Epithelial cell of proximal tubule (primary cell): ENCODE data around the gene TMED8. TPM values are rescaled to one million over a fixed set of nuclear protein-coding genes. Genes with fewer than 3 reads are reported as not detected.
A peak's percentile ranks its signal among the peaks of the same experiment; 100 is the strongest.

Experiments
- DNase-seq: peaks from one replicate; pipeline ENCODE4 v3.0.0-alpha.2; 2011; ENCODE audit warnings: low read depth
- H3K4me3 ChIP-seq: 2 replicates; pipeline ENCODE4 v1.5.1; 2011; ENCODE audit warnings: low read depth, mild to moderate bottlenecking, low read length
- total RNA-seq: library from RNA; depleted of rRNA; stranded (reverse); fragments of >200 nt; gene quantifications from 2 replicates; pipeline ENCODE4 v1.2.3, GENCODE V29; 2015
- TF ChIP-seq, protein P1 (sequence below): conservative IDR thresholded peaks from 2 replicates; pipeline ENCODE4 v1.5.1; 2012; ENCODE audit warnings: low read depth, mild to moderate bottlenecking, low read length

TMED8 gene
- total RNA-seq, 1 donor from 2014 or later, result 9.9 TPM

DNA sequence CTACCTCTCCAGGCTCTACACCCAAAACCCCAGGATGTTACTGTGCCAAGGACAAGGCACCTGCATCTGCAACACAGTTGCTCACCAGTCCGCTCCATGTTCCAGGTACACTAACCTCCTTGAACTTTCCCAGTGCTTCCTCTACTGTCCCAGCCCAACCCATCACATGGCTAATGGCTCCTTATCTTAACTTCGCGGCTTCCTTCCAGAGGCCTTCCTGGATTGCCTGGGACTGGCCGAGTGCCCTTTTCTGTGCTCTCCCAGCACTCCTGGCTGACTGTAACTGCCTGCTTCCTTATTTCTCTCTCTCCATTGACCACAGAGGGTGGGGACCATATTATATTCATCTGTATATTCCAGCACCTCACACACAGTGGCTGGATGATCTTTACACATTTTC is 77.1 kb downstream of the TMED8 start:
- no peak overlapping the region for H3K4me3 ChIP-seq
- TF ChIP-seq, protein P1, sequence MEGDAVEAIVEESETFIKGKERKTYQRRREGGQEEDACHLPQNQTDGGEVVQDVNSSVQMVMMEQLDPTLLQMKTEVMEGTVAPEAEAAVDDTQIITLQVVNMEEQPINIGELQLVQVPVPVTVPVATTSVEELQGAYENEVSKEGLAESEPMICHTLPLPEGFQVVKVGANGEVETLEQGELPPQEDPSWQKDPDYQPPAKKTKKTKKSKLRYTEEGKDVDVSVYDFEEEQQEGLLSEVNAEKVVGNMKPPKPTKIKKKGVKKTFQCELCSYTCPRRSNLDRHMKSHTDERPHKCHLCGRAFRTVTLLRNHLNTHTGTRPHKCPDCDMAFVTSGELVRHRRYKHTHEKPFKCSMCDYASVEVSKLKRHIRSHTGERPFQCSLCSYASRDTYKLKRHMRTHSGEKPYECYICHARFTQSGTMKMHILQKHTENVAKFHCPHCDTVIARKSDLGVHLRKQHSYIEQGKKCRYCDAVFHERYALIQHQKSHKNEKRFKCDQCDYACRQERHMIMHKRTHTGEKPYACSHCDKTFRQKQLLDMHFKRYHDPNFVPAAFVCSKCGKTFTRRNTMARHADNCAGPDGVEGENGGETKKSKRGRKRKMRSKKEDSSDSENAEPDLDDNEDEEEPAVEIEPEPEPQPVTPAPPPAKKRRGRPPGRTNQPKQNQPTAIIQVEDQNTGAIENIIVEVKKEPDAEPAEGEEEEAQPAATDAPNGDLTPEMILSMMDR, result no peak
- DNase-seq, result no peak

DNA sequence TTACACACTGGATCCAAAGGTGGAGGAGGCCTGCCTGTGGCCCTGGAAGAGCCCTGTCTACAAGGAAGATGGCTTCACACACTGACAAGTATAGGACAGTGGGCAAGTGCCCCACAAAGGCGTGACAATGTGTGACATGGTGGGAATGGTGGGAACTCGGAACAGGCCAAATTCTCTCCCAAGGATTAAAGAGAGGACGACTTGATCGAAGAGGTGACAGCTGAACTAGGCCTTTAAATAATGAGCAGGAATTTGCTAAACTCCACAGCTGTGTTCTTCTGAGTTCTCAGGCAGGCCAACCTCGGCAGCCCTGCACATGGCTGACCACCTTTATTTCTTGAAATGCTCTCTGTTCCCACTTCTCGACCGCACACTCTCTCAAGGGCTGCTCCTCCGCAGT is 80.0 kb downstream of the TMED8 start:
- H3K4me3 ChIP-seq, result no peak overlapping the region
- no peak for DNase-seq
- TF ChIP-seq, protein P1, result no peak

DNA sequence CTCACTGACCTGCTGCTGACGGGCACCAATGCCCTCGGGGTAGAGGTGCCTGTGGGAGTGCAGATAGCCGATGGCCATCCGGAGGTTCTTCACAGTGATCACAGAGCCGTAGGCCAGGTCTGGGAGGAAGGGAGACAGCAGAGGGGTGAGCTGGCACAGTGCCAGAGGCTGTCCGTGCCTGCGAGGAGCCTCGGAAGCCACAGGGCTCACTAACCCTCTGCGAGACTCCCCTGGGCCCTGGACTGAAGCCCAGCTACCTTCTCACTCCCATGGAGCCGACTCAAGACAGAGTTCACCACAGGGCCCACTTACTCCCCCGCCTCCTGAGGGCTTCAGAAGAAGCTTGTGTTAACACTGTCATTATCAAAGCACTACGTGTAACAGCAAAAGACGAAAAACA is 80.7 kb downstream of the TMED8 start:
- H3K4me3 ChIP-seq, result no peak overlapping the region
- TF ChIP-seq, protein P1, result no peak
- DNase-seq, result no peak

DNA sequence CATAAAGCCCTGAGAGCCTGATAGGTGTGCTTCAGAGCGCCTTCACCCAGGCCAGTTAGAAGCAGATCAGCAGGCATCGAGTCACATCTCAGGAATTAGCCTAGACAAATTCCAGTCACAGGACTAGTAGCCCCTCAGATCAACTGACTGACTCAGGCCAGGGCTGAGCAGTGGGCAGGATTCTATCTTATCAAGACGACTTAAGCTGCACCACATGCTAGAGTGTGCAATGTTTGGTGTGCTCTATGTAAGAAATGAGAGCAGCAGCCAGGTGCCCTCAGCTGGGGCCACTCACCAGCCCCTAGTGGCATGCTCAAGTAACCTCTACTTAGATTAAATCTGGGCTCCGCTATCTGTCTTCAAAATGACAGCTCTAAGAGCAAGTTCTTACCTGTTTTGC is 86.2 kb downstream of the TMED8 start:
- DNase-seq, result no peak
- TF ChIP-seq, protein P1, result peak; percentile 16
- no peak overlapping the region for H3K4me3 ChIP-seq

DNA sequence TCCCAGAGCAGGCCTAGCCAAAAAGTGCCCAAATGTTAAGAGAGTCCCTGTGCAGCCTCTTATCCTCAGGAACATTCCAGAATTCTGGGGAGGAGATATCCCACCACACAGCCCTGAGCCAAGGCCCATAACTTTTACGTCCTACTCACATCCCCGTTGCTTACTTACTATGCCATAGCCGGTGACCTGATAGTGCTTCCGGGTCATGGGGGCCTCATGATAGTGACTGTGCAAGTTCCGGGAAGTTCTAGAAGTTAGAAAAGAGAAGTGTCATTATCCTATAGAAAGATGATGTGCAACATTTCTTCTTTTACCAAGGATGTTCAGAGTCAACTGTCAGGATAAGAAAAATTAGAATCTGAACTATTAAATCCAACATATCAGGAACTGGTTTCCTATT is 90.3 kb downstream of the TMED8 start:
- H3K4me3 ChIP-seq, result no peak overlapping the region
- DNase-seq, result no peak
- TF ChIP-seq, protein P1, result no peak

Other genes with a start within 250 kb of the TMED8 start
- gene ZDHHC22, start 235.3 kb downstream of the TMED8 start, total RNA-seq, result 0.07 TPM in 1 of 2 replicates, not detected in the other
- gene TMEM63C, start 195.3 kb downstream of the TMED8 start, total RNA-seq, result under 0.01 and 0.35 TPM in 2 replicates
- 0.12 and 0.14 TPM in 2 replicates for gene NGB, start 105.9 kb downstream of the TMED8 start, total RNA-seq
- 15.5 and 17.8 TPM in 2 replicates for gene POMT2, start 56.2 kb downstream of the TMED8 start, total RNA-seq
- gene GSTZ1, start 56.1 kb downstream of the TMED8 start, total RNA-seq, result 23.8 and 36.1 TPM in 2 replicates
- gene SAMD15, start 285 bp upstream of the TMED8 start, total RNA-seq, result 0.40 and 0.58 TPM in 2 replicates
- not detected in 2 replicates for gene NOXRED1, start 46.4 kb upstream of the TMED8 start, total RNA-seq
- gene VIPAS39, start 80.5 kb upstream of the TMED8 start, total RNA-seq, result 13.2 and 17.8 TPM in 2 replicates
- gene AHSA1, start 81.0 kb upstream of the TMED8 start, total RNA-seq, result 122 and 211 TPM in 2 replicates
- 0.75 TPM in 1 of 2 replicates, not detected in the other for gene ISM2, start 121.7 kb upstream of the TMED8 start, total RNA-seq
- 34.9 and 42.8 TPM in 2 replicates for gene SPTLC2, start 239.5 kb upstream of the TMED8 start, total RNA-seq